ENCODE data around the gene TIMP3. TPM values are rescaled to one million over a fixed set of nuclear protein-coding genes. Genes with fewer than 3 reads are reported as not detected.

TIMP3 gene
- total and polyA plus RNA-seq, 2 of the 4 experiments (the other 2 are of a cell fraction), result 98.8 to 179 TPM

DNA sequence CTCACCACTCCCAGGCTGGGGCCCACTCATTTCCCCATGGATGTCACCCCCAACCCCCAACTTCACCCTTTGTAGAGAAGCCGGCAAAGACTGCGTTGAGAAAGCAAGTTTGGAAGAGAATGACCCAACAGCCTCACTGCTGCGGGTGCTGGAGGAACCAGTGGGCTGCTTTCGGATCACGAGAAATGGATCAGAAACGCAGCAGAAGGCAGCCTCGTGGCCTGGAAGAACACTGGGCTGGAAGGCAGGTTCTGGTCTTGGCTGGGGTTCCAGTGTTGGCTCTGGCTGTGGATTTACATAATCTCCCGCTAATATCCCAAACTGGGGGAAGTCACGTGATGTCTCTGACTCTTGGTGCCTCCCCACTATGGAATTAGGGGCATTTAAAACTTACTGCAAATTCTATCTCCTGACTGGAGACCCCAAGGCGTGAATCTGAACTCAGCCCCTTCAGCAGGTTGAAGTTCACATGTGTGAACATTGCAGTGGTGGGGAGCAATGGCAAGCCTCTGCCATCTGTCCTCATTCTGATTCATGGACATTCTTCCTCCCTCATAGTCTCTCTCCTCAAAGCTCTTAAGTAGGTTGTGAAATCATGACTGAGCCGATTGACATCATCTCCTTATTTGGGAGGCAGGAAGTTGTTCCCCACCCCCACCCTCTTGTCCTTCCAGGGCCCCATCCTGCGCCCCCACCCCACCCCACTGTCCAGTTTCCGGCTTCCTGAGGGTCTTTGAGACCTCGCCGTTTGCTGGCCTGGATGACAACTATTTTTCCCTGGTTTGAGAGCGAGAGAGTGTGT, 37.0 kb upstream of the TIMP3 start:
- CTCF ChIA-PET, result interaction anchor here (1.0 kb wide), 1 partner anchor 32 kb away, joined by 3 read pairs; no protein-coding TSS in a partner anchor
- DNase-seq (peak; percentile 96), ATAC-seq (ENCODE audit: low read depth) (peak; percentile 63)
- H3K36me3 ChIP-seq (ENCODE audit: control insufficient read depth, insufficient read depth, low read length), result no peaks in the 10 kb centered on the region
- H3K27ac ChIP-seq (ENCODE audit: insufficient read depth, low read length), result peak overlapping the region; percentile 29; the same call in 1 of the 2 replicates
- peak overlapping the region; percentile 58 for H2AFZ ChIP-seq (replicated peaks; ENCODE audit: low read length, poor library complexity)
- peak overlapping the region; percentile 91 for H2BK120ac ChIP-seq (ENCODE audit: low read depth, low read length)
- H3K4me1 ChIP-seq (ENCODE audit: control insufficient read depth, insufficient read depth, low read length), result peaks cover 23% of the 10 kb centered on the region
- WGBS, 2 experiments (ENCODE audit: extremely low coverage in 2 of 2, insufficient read length in 1 of 2), result 70% methylated on average over 2 of the region's 16 CpGs; no CpG with 5 or more reads in 1 of the 2 experiments
- H3K14ac ChIP-seq (replicated peaks; ENCODE audit: low read depth, low read length), result peak overlapping the region; percentile 87
- H3K4me3 ChIP-seq (ENCODE audit: insufficient read depth, low read depth, low read length), result no peak overlapping the region
- H3K9me1 ChIP-seq (ENCODE audit: insufficient read depth, low read length), result peaks cover 22% of the 10 kb centered on the region
- peak overlapping the region; percentile 44; the same call in 1 of the 2 replicates for H3K23ac ChIP-seq (ENCODE audit: low read depth, low read length)
- no peak overlapping the region for H3K9ac ChIP-seq (ENCODE audit: low read depth, low read length)
- in situ Hi-C loops (cut with MboI; ENCODE audit: low sequenced_read_pairs) (no loop called here), dilution Hi-C loops (cut with HindIII; ENCODE audit: low sequenced_read_pairs, unreplicated experiment) (no loop called here), intact Hi-C loops (cut with micrococcal nuclease) (no loop called here)
- H3K4me2 ChIP-seq (ENCODE audit: low read depth, low read length), result no peak overlapping the region
- H4K91ac ChIP-seq (ENCODE audit: insufficient read depth, low read depth, low read length), result peak overlapping the region; percentile 89
- H3K27me3 ChIP-seq (ENCODE audit: control insufficient read depth, insufficient read depth, low read length), result no peaks in the 10 kb centered on the region
- peak overlapping the region; percentile 71 for H4K5ac ChIP-seq (ENCODE audit: low read depth, low read length)
- peak overlapping the region; percentile 91 for H3K4ac ChIP-seq (ENCODE audit: low read depth, low read length)
- POLR2A ChIA-PET (ENCODE audit: unreplicated experiment), result interaction anchor here (0.6 kb wide), 2 partner anchors 71 to 356 kb away, joined by 4 to 5 read pairs; no protein-coding TSS in a partner anchor
- peak overlapping the region; percentile 78 for H3K18ac ChIP-seq (ENCODE audit: low read depth, low read length)
- H3K56ac ChIP-seq (ENCODE audit: extremely low read depth, insufficient read depth, low read length), result no peak overlapping the region
- H2BK20ac ChIP-seq (ENCODE audit: low read depth, low read length), result peak overlapping the region; percentile 92
- peak overlapping the region; percentile 94 for H2AK5ac ChIP-seq (ENCODE audit: low read depth, low read length)
- peak overlapping the region; percentile 97 for H2BK15ac ChIP-seq (ENCODE audit: low read depth, low read length)
- H4K20me1 ChIP-seq (ENCODE audit: insufficient read depth, low read length), result no peaks in the 10 kb centered on the region
- peak overlapping the region; percentile 53 to 90 for H4K8ac ChIP-seq (ENCODE audit: low read depth in 2 of 2, low read length in 2 of 2)
- no TSS peak for BruUV-seq (replicated peaks)
- H3K79me1 ChIP-seq (ENCODE audit: low read depth in 1 of 2, low read length in 2 of 2), result no peaks in the 10 kb centered on the region
- peak overlapping the region; percentile 84 for H2AK9ac ChIP-seq (replicated peaks; ENCODE audit: low read depth, low read length, poor library complexity)
- H2BK5ac ChIP-seq (ENCODE audit: low read depth, low read length, poor library complexity, severe bottlenecking), result peak overlapping the region; percentile 51
- H3K9me3 ChIP-seq (ENCODE audit: control insufficient read depth, insufficient read depth, low read length), result peaks cover 2% of the 10 kb centered on the region
- TF ChIP-seq FOS (IDR thresholded peaks at IDR 0.05; ENCODE audit: low read depth, low read length) (peak; percentile 37; the same call in 1 of the 2 replicates), CHD1 (IDR thresholded peaks at IDR 0.05; ENCODE audit: low read depth, low read length) (no peak), POLR2A (IDR thresholded peaks at IDR 0.05; ENCODE audit: low read depth, low read length) (no peak), SMC3 (IDR thresholded peaks at IDR 0.05; ENCODE audit: low read depth, low read length) (no peak), CEBPB (IDR thresholded peaks at IDR 0.05; ENCODE audit: low read depth, low read length) (peak; percentile 97), RFX5 (IDR thresholded peaks at IDR 0.05; ENCODE audit: low read depth, low read length) (no peak), MAFK (IDR thresholded peaks at IDR 0.05; ENCODE audit: low read depth, low read length) (peak; percentile 31; the same call in 1 of the 2 replicates), BHLHE40 (IDR thresholded peaks at IDR 0.05; ENCODE audit: low read depth, low read length) (peak; percentile 17; the same call in 1 of the 2 replicates), MXI1 (IDR thresholded peaks at IDR 0.05; ENCODE audit: borderline replicate concordance, low read depth, low read length) (0 out of 2 replicates have a peak, but pooled peaks have one; percentile 27), MAZ (IDR thresholded peaks at IDR 0.05; ENCODE audit: borderline replicate concordance, low read depth, low read length) (0 out of 2 replicates have a peak, but pooled peaks have one; percentile 14), RCOR1 (IDR thresholded peaks at IDR 0.05; ENCODE audit: insufficient replicate concordance, low read length) (peak; percentile 85)
- TF ChIP-seq, protein P1, sequence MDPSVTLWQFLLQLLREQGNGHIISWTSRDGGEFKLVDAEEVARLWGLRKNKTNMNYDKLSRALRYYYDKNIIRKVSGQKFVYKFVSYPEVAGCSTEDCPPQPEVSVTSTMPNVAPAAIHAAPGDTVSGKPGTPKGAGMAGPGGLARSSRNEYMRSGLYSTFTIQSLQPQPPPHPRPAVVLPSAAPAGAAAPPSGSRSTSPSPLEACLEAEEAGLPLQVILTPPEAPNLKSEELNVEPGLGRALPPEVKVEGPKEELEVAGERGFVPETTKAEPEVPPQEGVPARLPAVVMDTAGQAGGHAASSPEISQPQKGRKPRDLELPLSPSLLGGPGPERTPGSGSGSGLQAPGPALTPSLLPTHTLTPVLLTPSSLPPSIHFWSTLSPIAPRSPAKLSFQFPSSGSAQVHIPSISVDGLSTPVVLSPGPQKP (IDR thresholded peaks at IDR 0.05; ENCODE audit: borderline replicate concordance, low read depth, low read length), result no peak
- TF ChIP-seq, protein P2, sequence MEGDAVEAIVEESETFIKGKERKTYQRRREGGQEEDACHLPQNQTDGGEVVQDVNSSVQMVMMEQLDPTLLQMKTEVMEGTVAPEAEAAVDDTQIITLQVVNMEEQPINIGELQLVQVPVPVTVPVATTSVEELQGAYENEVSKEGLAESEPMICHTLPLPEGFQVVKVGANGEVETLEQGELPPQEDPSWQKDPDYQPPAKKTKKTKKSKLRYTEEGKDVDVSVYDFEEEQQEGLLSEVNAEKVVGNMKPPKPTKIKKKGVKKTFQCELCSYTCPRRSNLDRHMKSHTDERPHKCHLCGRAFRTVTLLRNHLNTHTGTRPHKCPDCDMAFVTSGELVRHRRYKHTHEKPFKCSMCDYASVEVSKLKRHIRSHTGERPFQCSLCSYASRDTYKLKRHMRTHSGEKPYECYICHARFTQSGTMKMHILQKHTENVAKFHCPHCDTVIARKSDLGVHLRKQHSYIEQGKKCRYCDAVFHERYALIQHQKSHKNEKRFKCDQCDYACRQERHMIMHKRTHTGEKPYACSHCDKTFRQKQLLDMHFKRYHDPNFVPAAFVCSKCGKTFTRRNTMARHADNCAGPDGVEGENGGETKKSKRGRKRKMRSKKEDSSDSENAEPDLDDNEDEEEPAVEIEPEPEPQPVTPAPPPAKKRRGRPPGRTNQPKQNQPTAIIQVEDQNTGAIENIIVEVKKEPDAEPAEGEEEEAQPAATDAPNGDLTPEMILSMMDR (conservative IDR thresholded peaks at IDR 0.05; ENCODE audit: low read depth, low read length), result no peak

Measured in IMR-90 (cell line).